ENCODE measurements around the gene SNX5. TPM values are rescaled to one million over a fixed set of nuclear protein-coding genes. Genes with fewer than 3 reads are reported as not detected.

The SNX5 gene
- total RNA-seq, 2 experiments from 2014 or later = 204 to 274 TPM

DNA sequence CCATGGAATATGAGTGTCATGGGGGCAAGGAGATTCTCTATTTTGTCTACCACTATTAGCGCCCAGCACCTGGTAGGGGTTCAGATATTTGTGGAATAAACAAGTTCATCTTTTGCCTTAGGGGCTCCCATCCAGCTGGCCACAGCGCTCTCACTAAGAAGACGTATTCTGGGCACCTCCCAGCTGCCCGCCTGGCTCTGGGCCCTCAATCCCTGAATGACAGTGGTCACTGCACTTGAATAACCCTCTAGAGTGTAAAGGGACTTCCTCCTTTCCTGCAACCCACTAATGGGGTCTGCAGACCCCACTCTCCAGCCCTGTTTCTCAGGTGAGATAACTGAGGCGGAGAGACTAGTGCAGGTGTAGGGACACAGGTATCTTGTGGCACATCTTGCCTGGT is 36.2 kb downstream of the SNX5 start:
- CTCF ChIA-PET (ENCODE audit: unreplicated experiment) = no interaction called here
- TF ChIP-seq EZH2phosphoT487 (IDR thresholded peaks at IDR 0.05; ENCODE audit: borderline replicate concordance, low read depth, low read length) = no peak
- TF ChIP-seq CTCF (conservative IDR thresholded peaks at IDR 0.05; ENCODE audit: low read length) = no peak

GRCh38 chr20:17931513-17931912 is 37.1 kb downstream of the SNX5 start:
- ChIA-PET POLR2A (interaction anchor here (0.7 kb wide), 1 partner anchor 27 kb away, joined by 3 read pairs; no protein-coding TSS in a partner anchor), CTCF (ENCODE audit: unreplicated experiment) (no interaction called here)
- no peaks in the 10 kb centered on the region for H3K36me3 ChIP-seq (ENCODE audit: insufficient read depth, low read length)
- no peak overlapping the region for H3K4me3 ChIP-seq (ENCODE audit: low read depth, low read length, poor library complexity, severe bottlenecking)
- 0 out of 2 replicates have a peak, but pooled peaks cover 7% of the 10 kb centered on the region for H4K20me1 ChIP-seq (ENCODE audit: insufficient read depth, low read length)
- no peak for DNase-seq (ENCODE audit: low spot score)
- H3K9me2 ChIP-seq (ENCODE audit: insufficient read depth, low read length) = no peaks in the 10 kb centered on the region
- H2AFZ ChIP-seq (ENCODE audit: low read length) = no peak overlapping the region
- no TSS peak for BruUV-seq (replicated peaks)
- H3K27ac ChIP-seq (ENCODE audit: low read depth, low read length, poor library complexity, severe bottlenecking) = no peak overlapping the region
- no peaks in the 10 kb centered on the region for H3K79me2 ChIP-seq (ENCODE audit: insufficient read depth, low read depth, low read length)
- H3K4me1 ChIP-seq (ENCODE audit: insufficient read depth, low read length, poor library complexity, severe bottlenecking) = no peaks in the 10 kb centered on the region
- H3K9me3 ChIP-seq (ENCODE audit: low read length) = no peaks in the 10 kb centered on the region
- intact Hi-C loops (cut with micrococcal nuclease; ENCODE audit: unreplicated experiment) = no loop called here
- H3K4me2 ChIP-seq (ENCODE audit: low read length) = no peak overlapping the region
- no peak for TF ChIP-seq CTCF (conservative IDR thresholded peaks at IDR 0.05; ENCODE audit: low read length)
- no peak for TF ChIP-seq EZH2phosphoT487 (IDR thresholded peaks at IDR 0.05; ENCODE audit: borderline replicate concordance, low read depth, low read length)

More for the DNA sequence above, 36.2 kb downstream of the SNX5 start:
- H3K27ac ChIP-seq (ENCODE audit: low read depth, low read length, poor library complexity, severe bottlenecking) = no peak overlapping the region
- no peak for DNase-seq (ENCODE audit: low spot score)
- intact Hi-C loops (cut with micrococcal nuclease; ENCODE audit: unreplicated experiment) = no loop called here
- POLR2A ChIA-PET = no interaction called here
- no peaks in the 10 kb centered on the region for H3K36me3 ChIP-seq (ENCODE audit: insufficient read depth, low read length)
- no peaks in the 10 kb centered on the region for H3K9me3 ChIP-seq (ENCODE audit: low read length)
- H3K4me1 ChIP-seq (ENCODE audit: insufficient read depth, low read length, poor library complexity, severe bottlenecking) = no peaks in the 10 kb centered on the region
- no peak overlapping the region for H3K4me3 ChIP-seq (ENCODE audit: low read depth, low read length, poor library complexity, severe bottlenecking)
- H3K4me2 ChIP-seq (ENCODE audit: low read length) = no peak overlapping the region
- no peaks in the 10 kb centered on the region for H3K9me2 ChIP-seq (ENCODE audit: insufficient read depth, low read length)
- BruUV-seq (replicated peaks) = no TSS peak
- 0 out of 2 replicates have a peak, but pooled peaks cover 2% of the 10 kb centered on the region for H4K20me1 ChIP-seq (ENCODE audit: insufficient read depth, low read length)
- H2AFZ ChIP-seq (ENCODE audit: low read length) = no peak overlapping the region
- no peaks in the 10 kb centered on the region for H3K79me2 ChIP-seq (ENCODE audit: insufficient read depth, low read depth, low read length)

GRCh38 chr20:17928633-17929311 is 39.8 kb downstream of the SNX5 start:
- intact Hi-C loops (cut with micrococcal nuclease; ENCODE audit: unreplicated experiment) = no loop called here
- H3K4me3 ChIP-seq (ENCODE audit: low read depth, low read length, poor library complexity, severe bottlenecking) = no peak overlapping the region
- no peaks in the 10 kb centered on the region for H3K79me2 ChIP-seq (ENCODE audit: insufficient read depth, low read depth, low read length)
- no peak overlapping the region for H2AFZ ChIP-seq (ENCODE audit: low read length)
- H3K36me3 ChIP-seq (ENCODE audit: insufficient read depth, low read length) = no peaks in the 10 kb centered on the region
- DNase-seq (ENCODE audit: low spot score) = no peak
- POLR2A ChIA-PET = no interaction called here
- H3K9me3 ChIP-seq (ENCODE audit: low read length) = no peaks in the 10 kb centered on the region
- H3K27ac ChIP-seq (ENCODE audit: low read depth, low read length, poor library complexity, severe bottlenecking) = no peak overlapping the region
- TF ChIP-seq EZH2phosphoT487 (IDR thresholded peaks at IDR 0.05; ENCODE audit: borderline replicate concordance, low read depth, low read length) (no peak), CTCF (conservative IDR thresholded peaks at IDR 0.05; ENCODE audit: low read length) (no peak)
- H3K4me1 ChIP-seq (ENCODE audit: insufficient read depth, low read length, poor library complexity, severe bottlenecking) = no peaks in the 10 kb centered on the region
- CTCF ChIA-PET (ENCODE audit: unreplicated experiment) = no interaction called here
- no peak overlapping the region for H3K4me2 ChIP-seq (ENCODE audit: low read length)
- no peaks in the 10 kb centered on the region for H3K9me2 ChIP-seq (ENCODE audit: insufficient read depth, low read length)
- no TSS peak for BruUV-seq (replicated peaks)
- H4K20me1 ChIP-seq (ENCODE audit: insufficient read depth, low read length) = 0 out of 2 replicates have a peak, but pooled peaks cover 7% of the 10 kb centered on the region

Data from OCI-LY7 (cell line).